ENCODE results near the gene HACD4.

GRCh38 chr9:21075484-21075883 is 44.0 kb upstream of the HACD4 start:
- TF ChIP-seq CTCF (IDR thresholded peaks at IDR 0.05) (no peak), POLR2A (IDR thresholded peaks at IDR 0.05) (no peak)
